Kidney capillary endothelial cell (primary cell): ENCODE measurements around the gene TXNDC5.

Experiments used
- DNase-seq: peaks from one replicate; pipeline ENCODE4 v3.0.0-alpha.2; 2018; ENCODE audit warnings: low spot score

Gene TXNDC5

GRCh38 chr6:7851780-7852179 lies 58.8 kb downstream of the TXNDC5 start:
- DNase-seq: no peak

DNA sequence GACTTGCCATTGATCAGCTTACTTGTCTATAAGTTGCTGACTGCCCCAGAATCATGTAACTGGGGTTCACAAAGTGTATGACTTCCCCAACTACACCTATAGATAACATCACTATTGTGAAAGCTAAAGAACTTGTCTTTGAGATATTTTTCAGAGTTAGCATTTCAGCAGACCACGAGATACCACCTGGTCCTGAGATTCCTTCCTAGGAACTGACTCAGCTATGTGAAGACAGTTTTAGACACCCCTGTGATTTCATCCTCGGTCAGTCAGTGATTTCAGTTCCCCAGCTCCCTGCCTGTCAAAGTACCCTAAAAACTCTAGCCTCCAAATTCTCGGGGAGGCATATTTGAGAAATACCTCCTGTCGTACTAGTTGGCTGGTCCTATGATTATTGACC lies 62.4 kb downstream of the TXNDC5 start:
- DNase-seq: no peak

DNA sequence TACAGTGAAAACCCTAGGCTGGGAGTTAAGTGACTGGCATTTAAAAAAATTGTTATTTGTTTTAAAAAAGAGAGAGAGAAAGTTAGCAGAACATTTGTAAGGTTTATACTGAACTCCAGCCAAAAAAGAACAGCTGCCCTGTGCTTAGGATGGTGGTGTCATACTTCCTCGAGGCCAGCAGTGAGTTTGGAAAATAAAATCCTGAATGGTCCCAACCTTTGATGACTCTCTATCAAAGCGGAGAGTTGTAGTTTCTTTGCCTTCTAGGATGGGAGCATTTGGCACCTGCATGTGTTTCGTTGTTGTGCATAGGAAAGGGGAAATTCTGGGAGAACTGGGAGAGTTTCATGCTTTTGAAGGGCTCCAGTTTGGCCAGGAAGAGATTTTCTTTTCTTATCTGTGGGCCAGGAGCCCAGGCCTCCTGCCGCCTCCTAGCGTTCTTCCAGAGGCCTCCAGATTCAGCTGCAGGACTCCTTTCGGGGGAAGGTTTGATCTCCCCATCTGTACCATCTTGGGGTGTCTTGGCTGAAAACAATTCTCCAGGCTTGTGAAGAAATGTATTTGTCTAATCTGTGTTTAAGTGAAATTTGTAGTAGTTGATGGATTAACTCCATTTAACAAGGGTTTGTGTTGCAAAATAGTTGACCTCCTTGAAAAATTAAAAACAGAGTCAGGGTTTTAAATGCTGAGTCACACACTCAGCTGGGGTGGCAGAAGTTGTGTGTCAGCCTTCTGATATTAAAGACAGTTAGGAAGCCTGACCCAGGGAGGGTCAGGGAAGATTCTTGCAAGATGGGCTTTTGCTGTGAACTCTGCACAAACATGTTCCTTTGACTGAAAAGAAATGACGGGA lies 63.4 kb downstream of the TXNDC5 start:
- DNase-seq: no peak

- no peak for DNase-seq
Observed at GRCh38 chr6:7841781-7842468, 68.7 kb downstream of the TXNDC5 start.

DNA sequence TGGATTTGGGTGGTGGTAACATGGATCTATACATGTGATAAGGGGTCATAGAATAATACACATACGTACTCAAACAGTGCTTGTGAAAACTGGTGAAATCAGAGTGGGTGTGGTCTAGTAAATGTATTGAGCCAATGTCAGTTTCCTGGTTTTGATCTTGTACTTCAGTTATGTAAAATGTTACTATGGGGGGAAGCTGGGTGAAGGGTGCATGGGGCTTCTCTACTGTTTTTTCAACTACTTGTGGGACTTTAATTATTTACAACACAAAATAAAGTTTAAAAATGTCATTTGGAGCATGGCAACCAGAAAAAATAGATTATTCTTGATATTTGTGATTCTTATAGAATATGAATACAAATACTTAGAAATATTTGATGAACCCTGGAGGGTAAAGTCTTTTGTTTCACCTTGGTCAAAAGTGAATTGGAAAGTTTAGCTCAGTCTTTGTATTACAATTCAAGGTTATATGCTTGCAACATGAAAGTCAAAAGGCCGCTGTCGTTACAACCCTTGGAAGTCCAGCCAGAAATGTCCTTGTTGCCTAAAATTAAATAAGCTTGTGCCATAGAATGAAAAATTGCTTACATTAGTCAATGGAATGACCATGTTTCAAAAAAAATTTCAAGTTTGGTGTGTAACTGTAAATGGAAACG lies 74.1 kb downstream of the TXNDC5 start:
- no peak for DNase-seq

DNA sequence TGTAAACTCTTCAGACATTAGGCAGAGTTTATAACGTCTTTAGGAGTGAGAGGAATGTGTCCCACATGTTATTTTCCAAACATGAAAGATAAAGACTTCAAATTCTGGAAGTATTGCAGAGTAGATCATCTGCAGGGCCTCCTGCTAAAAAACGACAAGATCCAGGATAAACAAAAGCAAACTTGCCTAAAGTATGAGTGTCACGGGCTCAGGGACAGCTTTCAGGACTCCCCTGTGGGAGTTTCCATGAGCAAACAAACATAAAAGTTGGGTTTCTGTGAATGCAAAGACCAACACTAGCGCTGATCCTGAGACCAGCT lies 76.9 kb downstream of the TXNDC5 start:
- no peak for DNase-seq

- no peak for DNase-seq
Observed at GRCh38 chr6:7832904-7833750, 77.5 kb downstream of the TXNDC5 start.
